ENCODE data around the gene OPCML.
A peak's percentile ranks its signal among the peaks of the same experiment; 100 is the strongest.

The OPCML gene

GRCh38 chr11:132719684-132720083 is 812.6 kb downstream of the OPCML start:
- Histone ChIP-seq H3K27ac (ENCODE audit: poor library complexity, severe bottlenecking) (no peak overlapping the region), H3K4me1 (ENCODE audit: insufficient read depth, poor library complexity, severe bottlenecking) (no peaks in the 10 kb centered on the region)
- no peak for ATAC-seq (ENCODE audit: low read depth)

GRCh38 chr11:132718711-132719671 is 813.3 kb downstream of the OPCML start:
- Histone ChIP-seq H3K27me3 (ENCODE audit: insufficient read depth, poor library complexity, severe bottlenecking) (no peaks in the 10 kb centered on the region), H3K4me3 (ENCODE audit: severe bottlenecking) (no peak overlapping the region), H3K27ac (ENCODE audit: poor library complexity, severe bottlenecking) (no peak overlapping the region), H3K4me1 (ENCODE audit: insufficient read depth, poor library complexity, severe bottlenecking) (no peaks in the 10 kb centered on the region), H3K36me3 (ENCODE audit: low read depth) (no peaks in the 10 kb centered on the region), H3K9me3 (ENCODE audit: severe bottlenecking) (no peaks in the 10 kb centered on the region)
- ATAC-seq (ENCODE audit: low read depth) (peak; percentile 33; the same call in 2 of the 3 replicates), DNase-seq (ENCODE audit: low spot score) (no peak)
- TF ChIP-seq CTCF (IDR thresholded peaks at IDR 0.05; ENCODE audit: poor library complexity, severe bottlenecking) = no peak

More at GRCh38 chr11:132719684-132720083, 812.6 kb downstream of the OPCML start:
- Histone ChIP-seq H3K36me3 (ENCODE audit: low read depth) (no peaks in the 10 kb centered on the region), H3K4me3 (ENCODE audit: severe bottlenecking) (no peak overlapping the region), H3K9me3 (ENCODE audit: severe bottlenecking) (no peaks in the 10 kb centered on the region), H3K27me3 (ENCODE audit: insufficient read depth, poor library complexity, severe bottlenecking) (no peaks in the 10 kb centered on the region)
- TF ChIP-seq CTCF (IDR thresholded peaks at IDR 0.05; ENCODE audit: poor library complexity, severe bottlenecking) = no peak
- DNase-seq (ENCODE audit: low spot score) = no peak

- H3K4me3 ChIP-seq (ENCODE audit: severe bottlenecking) = no peak overlapping the region
- DNase-seq (ENCODE audit: low spot score) (no peak), ATAC-seq (ENCODE audit: low read depth) (no peak)
- no peaks in the 10 kb centered on the region for H3K9me3 ChIP-seq (ENCODE audit: severe bottlenecking)
- H3K4me1 ChIP-seq (ENCODE audit: insufficient read depth, poor library complexity, severe bottlenecking) = no peaks in the 10 kb centered on the region
- H3K27ac ChIP-seq (ENCODE audit: poor library complexity, severe bottlenecking) = no peak overlapping the region
- no peak for TF ChIP-seq CTCF (IDR thresholded peaks at IDR 0.05; ENCODE audit: poor library complexity, severe bottlenecking)
- H3K27me3 ChIP-seq (ENCODE audit: insufficient read depth, poor library complexity, severe bottlenecking) = no peaks in the 10 kb centered on the region
- no peaks in the 10 kb centered on the region for H3K36me3 ChIP-seq (ENCODE audit: low read depth)
Measured at GRCh38 chr11:132717824-132718223, 814.5 kb downstream of the OPCML start.

- ATAC-seq (ENCODE audit: low read depth) = no peak
- Histone ChIP-seq H3K4me1 (ENCODE audit: insufficient read depth, poor library complexity, severe bottlenecking) (no peaks in the 10 kb centered on the region), H3K27ac (ENCODE audit: poor library complexity, severe bottlenecking) (no peak overlapping the region), H3K36me3 (ENCODE audit: low read depth) (no peaks in the 10 kb centered on the region), H3K4me3 (ENCODE audit: severe bottlenecking) (no peak overlapping the region), H3K9me3 (ENCODE audit: severe bottlenecking) (no peaks in the 10 kb centered on the region), H3K27me3 (ENCODE audit: insufficient read depth, poor library complexity, severe bottlenecking) (peaks cover 2% of the 10 kb centered on the region)
- DNase-seq (ENCODE audit: low spot score) = no peak
- TF ChIP-seq CTCF (IDR thresholded peaks at IDR 0.05; ENCODE audit: poor library complexity, severe bottlenecking) = no peak
Measured at GRCh38 chr11:132716037-132716436, 816.3 kb downstream of the OPCML start.
